ENCODE data around the gene DDX55. TPM values are rescaled to one million over a fixed set of nuclear protein-coding genes. Genes with fewer than 3 reads are reported as not detected.
A peak's percentile ranks its signal among the peaks of the same experiment; 100 is the strongest.

The DDX55 gene
- total and polyA plus RNA-seq, 4 experiments from 2014 or later: 19.4 to 58.7 (median 36.5) TPM

DNA sequence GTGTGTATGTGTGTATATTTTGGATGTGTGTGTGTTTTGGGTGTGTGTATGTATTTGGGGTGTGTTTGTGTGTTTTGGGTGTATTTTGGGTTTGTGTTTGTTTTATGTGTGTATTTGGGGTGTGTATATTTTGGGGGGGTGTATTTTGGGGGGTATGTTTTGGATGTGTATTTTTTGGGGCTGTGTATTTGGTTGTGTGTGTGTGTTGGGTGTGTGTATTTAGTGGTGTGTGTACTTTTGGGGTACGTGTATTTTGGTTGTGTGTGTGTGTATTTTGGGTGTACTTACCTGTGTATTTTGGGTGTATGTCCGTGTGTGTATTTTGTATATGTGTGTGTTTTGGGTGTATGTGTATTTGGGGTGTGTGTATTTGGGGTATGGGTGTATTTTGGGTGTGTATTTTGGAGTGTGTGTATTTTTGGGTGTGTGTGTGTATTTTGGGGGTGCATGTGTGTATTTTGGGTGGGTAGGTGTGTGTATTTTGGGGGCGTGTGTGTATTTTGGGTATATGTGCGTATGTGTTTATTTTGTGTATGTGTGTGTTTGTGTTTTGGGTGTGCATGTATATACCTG, 52.3 kb downstream of the DDX55 start:
- Mint-ChIP-seq H3K27ac (no peak overlapping the region), H3K27me3 (no peaks in the 10 kb centered on the region), H3K9me3 (no peaks in the 10 kb centered on the region), H3K4me1 (peaks cover under 1 to 3% (median 2%) of the 10 kb centered on the region in 4 donors), H3K36me3 (peaks cover 39 to 46% of the 10 kb centered on the region in 2 donors), H3K4me3 (no peak overlapping the region)
- Histone ChIP-seq H3K27ac (ENCODE audit: low read depth, low read length) (no peak overlapping the region), H3K9me3 (ENCODE audit: control insufficient read depth in 1 of 2, low read length in 2 of 2) (no peaks in the 10 kb centered on the region), H3K36me3 (ENCODE audit: insufficient read depth, low read length) (peaks cover 13% of the 10 kb centered on the region), H3K4me3 (ENCODE audit: low read length in 2 of 2) (no peak overlapping the region), H3K27me3 (ENCODE audit: insufficient read depth, low read length) (no peaks in the 10 kb centered on the region), H3K4me1 (ENCODE audit: insufficient read depth, low read length) (no peaks in the 10 kb centered on the region)
- ChIA-PET CTCF (ENCODE audit: partially characterized antibody) (no interaction called here), POLR2A (ENCODE audit: partially characterized antibody) (no interaction called here)
- intact Hi-C loops (cut with micrococcal nuclease): no loop called here
- DNase-seq: no peak

DNA sequence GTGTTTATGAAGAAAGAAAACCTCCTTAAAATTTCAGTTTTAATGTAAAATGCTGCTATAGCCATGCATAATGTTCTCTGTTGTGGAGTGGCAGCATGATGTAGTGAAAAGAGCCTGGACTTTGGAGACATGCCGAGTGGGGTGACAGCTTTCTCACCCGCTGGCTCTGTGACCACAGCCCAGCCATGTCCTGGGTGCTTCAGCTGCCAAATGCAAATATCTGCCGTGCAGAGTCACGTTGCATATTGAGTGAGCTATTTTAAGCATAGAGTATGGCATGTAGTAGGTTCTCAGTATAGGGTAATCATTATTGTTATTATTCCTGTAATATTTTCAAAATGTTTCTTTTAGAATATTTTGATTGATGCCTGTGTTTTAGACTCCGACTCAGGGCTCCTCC, 53.5 kb downstream of the DDX55 start:
- POLR2A ChIA-PET (ENCODE audit: partially characterized antibody): no interaction called here
- H3K27ac Mint-ChIP-seq: no peak overlapping the region

DNA sequence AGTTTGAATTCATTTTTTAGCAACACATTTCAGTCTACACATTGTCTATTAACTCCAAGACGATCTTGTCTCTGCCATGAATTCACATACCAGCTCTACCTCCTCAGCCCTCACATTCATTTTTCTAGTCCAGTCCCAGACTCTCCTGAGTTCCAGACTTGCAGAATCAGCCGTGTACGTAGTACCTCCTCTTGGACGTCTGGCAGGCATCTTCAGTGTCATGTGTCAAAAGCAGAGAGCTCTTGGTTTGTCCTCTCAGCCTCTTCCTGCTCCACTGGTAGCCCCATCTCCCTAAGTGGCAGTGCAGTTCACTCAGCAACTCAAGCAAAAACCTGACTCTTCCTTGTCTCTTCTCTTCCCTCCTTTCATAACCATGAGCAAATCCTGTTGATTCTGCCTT, 54.5 kb downstream of the DDX55 start:
- ChIA-PET CTCF (ENCODE audit: partially characterized antibody) (interaction anchor here (0.7 kb wide), 1 partner anchor 11 kb away, joined by 3 read pairs; no protein-coding TSS in a partner anchor), POLR2A (ENCODE audit: partially characterized antibody) (no interaction called here)
- H3K27ac Mint-ChIP-seq: peak overlapping the region in 2 of 7 donors; percentile 55 to 75
- DNase-seq: no peak
- intact Hi-C loops (cut with micrococcal nuclease): no loop called here
- Histone ChIP-seq H3K36me3 (ENCODE audit: insufficient read depth, low read length) (peaks cover 5% of the 10 kb centered on the region), H3K9me3 (ENCODE audit: control insufficient read depth in 1 of 2, low read length in 2 of 2) (no peaks in the 10 kb centered on the region), H3K27me3 (ENCODE audit: insufficient read depth, low read length) (no peaks in the 10 kb centered on the region), H3K4me1 (ENCODE audit: insufficient read depth, low read length) (peaks cover 13% of the 10 kb centered on the region), H3K27ac (ENCODE audit: low read depth, low read length) (no peak overlapping the region), H3K4me3 (ENCODE audit: low read length in 2 of 2) (no peak overlapping the region)
- no peaks in the 10 kb centered on the region for H3K9me3 Mint-ChIP-seq
- peaks cover 35 to 53% of the 10 kb centered on the region in 2 donors for H3K36me3 Mint-ChIP-seq
- no peaks in the 10 kb centered on the region for H3K27me3 Mint-ChIP-seq
- peaks cover 11 to 13% (median 13%) of the 10 kb centered on the region in 4 donors for H3K4me1 Mint-ChIP-seq
- H3K4me3 Mint-ChIP-seq: no peak overlapping the region

More for the DNA sequence above, 53.5 kb downstream of the DDX55 start:
- Mint-ChIP-seq H3K4me3 (no peak overlapping the region), H3K36me3 (peaks cover 38 to 55% of the 10 kb centered on the region in 2 donors), H3K9me3 (no peaks in the 10 kb centered on the region), H3K27me3 (no peaks in the 10 kb centered on the region), H3K4me1 (peaks cover 9 to 11% (median 10%) of the 10 kb centered on the region in 4 donors)
- no peak overlapping the region for H3K27ac ChIP-seq (ENCODE audit: low read depth, low read length)
- peaks cover 11% of the 10 kb centered on the region for H3K4me1 ChIP-seq (ENCODE audit: insufficient read depth, low read length)
- no peak overlapping the region for H3K4me3 ChIP-seq (ENCODE audit: low read length in 2 of 2)
- intact Hi-C loops (cut with micrococcal nuclease): no loop called here
- H3K9me3 ChIP-seq (ENCODE audit: control insufficient read depth in 1 of 2, low read length in 2 of 2): no peaks in the 10 kb centered on the region
- H3K36me3 ChIP-seq (ENCODE audit: insufficient read depth, low read length): peaks cover 5% of the 10 kb centered on the region
- no peaks in the 10 kb centered on the region for H3K27me3 ChIP-seq (ENCODE audit: insufficient read depth, low read length)
- CTCF ChIA-PET (ENCODE audit: partially characterized antibody): no interaction called here
- DNase-seq: no peak

DNA sequence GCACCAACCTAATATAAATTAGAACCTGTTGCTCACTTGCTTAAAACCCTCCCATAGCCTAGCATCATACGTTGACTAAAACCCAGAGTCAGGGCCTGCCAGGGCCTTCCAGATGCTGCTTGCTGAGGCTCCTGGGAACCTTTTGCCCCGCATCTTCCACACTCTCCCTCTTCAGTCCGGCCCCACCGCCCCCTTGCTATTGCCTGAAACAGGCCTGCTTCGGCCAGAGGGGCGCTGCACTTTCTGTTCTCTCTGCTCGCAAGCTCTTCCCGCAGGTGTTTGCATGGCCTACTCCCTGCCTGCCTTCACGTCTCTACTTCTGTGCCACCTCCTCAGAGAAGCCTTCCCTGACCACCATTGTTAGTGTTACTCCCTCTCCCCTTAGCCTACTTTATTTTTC, 55.3 kb downstream of the DDX55 start:
- Mint-ChIP-seq H3K36me3 (peaks cover 30 to 48% of the 10 kb centered on the region in 2 donors), H3K27me3 (no peaks in the 10 kb centered on the region), H3K9me3 (no peaks in the 10 kb centered on the region), H3K4me1 (peaks cover 11 to 13% (median 13%) of the 10 kb centered on the region in 4 donors), H3K27ac (peak overlapping the region in 3 of 7 donors; percentile 1 to 53 (median 9)), H3K4me3 (no peak overlapping the region)
- H3K4me3 ChIP-seq (ENCODE audit: low read length in 2 of 2): no peak overlapping the region
- CTCF ChIA-PET (ENCODE audit: partially characterized antibody): interaction anchor here (0.7 kb wide), 1 partner anchor 12 kb away, joined by 3 read pairs; no protein-coding TSS in a partner anchor
- no peak overlapping the region for H3K27ac ChIP-seq (ENCODE audit: low read depth, low read length)
- H3K36me3 ChIP-seq (ENCODE audit: insufficient read depth, low read length): peaks cover 5% of the 10 kb centered on the region
- no peaks in the 10 kb centered on the region for H3K9me3 ChIP-seq (ENCODE audit: control insufficient read depth in 1 of 2, low read length in 2 of 2)
- no peak for DNase-seq
- POLR2A ChIA-PET (ENCODE audit: partially characterized antibody): no interaction called here
- H3K27me3 ChIP-seq (ENCODE audit: insufficient read depth, low read length): no peaks in the 10 kb centered on the region
- intact Hi-C loops (cut with micrococcal nuclease): no loop called here
- H3K4me1 ChIP-seq (ENCODE audit: insufficient read depth, low read length): peaks cover 13% of the 10 kb centered on the region

DNA sequence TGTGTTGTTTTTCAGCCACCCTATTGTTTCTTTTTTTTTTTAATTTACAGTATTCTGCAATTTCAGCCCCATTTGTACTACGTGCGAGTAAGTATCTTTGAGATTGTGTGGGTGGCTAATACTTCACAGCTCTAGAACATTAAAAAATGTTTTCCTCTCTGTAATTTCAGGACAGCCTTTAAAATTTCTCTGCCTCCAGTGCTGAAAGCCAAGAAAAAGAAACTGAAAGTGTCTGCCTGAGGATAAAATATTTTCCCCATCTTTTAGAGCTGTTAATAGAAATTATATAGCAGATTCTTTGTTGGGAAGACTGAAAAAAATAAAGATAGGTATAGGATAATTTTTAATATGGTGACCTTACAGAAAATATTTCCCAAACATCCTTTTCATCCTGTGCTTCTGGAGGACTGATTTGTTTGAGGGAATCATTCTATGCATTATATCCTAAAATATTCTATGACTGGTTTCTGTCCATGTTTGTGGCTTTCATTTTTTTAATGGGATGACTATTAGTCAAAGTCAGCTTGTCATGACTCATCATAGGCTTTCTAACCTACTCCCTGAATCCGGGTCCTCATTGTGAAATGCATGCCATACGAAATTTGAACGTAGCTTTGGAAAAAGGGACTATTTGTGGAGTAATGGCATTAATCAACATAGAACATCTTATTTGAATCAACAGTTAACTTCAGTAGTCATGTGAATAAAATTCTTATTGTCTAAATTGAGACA, 58.3 kb downstream of the DDX55 start:
- peaks cover 5% of the 10 kb centered on the region for H3K36me3 ChIP-seq (ENCODE audit: insufficient read depth, low read length)
- H3K4me3 ChIP-seq (ENCODE audit: low read length in 2 of 2): no peak overlapping the region
- peaks cover 13% of the 10 kb centered on the region for H3K4me1 ChIP-seq (ENCODE audit: insufficient read depth, low read length)
- Mint-ChIP-seq H3K27me3 (no peaks in the 10 kb centered on the region), H3K4me3 (peak overlapping the region in 6 of 8 donors; percentile 8 to 52 (median 36)), H3K4me1 (peaks cover 9 to 13% (median 13%) of the 10 kb centered on the region in 4 donors), H3K36me3 (peaks cover 21 to 33% of the 10 kb centered on the region in 2 donors), H3K9me3 (no peaks in the 10 kb centered on the region), H3K27ac (peak overlapping the region; percentile 16 to 90 (median 81))
- H3K27ac ChIP-seq (ENCODE audit: low read depth, low read length): no peak overlapping the region
- no peaks in the 10 kb centered on the region for H3K27me3 ChIP-seq (ENCODE audit: insufficient read depth, low read length)
- CTCF ChIA-PET (ENCODE audit: partially characterized antibody): no interaction called here
- intact Hi-C loops (cut with micrococcal nuclease): no loop called here
- POLR2A ChIA-PET (ENCODE audit: partially characterized antibody): interaction anchor here (1.0 kb wide), 1 partner anchor 12 kb away, joined by 3 read pairs; no protein-coding TSS in a partner anchor
- no peak for DNase-seq
- no peaks in the 10 kb centered on the region for H3K9me3 ChIP-seq (ENCODE audit: control insufficient read depth in 1 of 2, low read length in 2 of 2)

DNA sequence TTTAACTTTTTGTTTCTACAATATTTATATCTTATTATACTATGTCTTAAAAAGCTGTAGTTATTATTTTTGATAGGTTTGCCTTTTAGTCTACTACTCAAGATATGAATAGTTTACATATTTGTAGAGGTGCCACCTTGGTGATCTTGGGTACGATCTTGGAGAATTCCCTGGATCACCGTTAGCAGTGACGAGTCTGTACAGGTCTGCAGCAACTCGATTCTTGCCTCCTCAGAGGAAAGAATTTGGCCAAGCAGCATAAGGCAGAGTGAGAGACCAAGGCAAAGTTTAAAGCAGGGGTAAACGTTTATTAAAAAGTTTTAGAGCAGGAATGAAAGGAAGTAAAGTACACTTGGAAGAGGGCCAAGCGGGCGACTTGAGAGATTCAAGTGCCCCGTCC, 65.9 kb downstream of the DDX55 start:
- Mint-ChIP-seq H3K27ac (peak overlapping the region in 1 of 7 donors; percentile 75), H3K9me3 (no peaks in the 10 kb centered on the region), H3K4me3 (no peak overlapping the region), H3K27me3 (no peaks in the 10 kb centered on the region), H3K36me3 (peaks cover 0 to 4% of the 10 kb centered on the region in 2 donors), H3K4me1 (peaks cover 8 to 18% (median 13%) of the 10 kb centered on the region in 4 donors)
- H3K4me1 ChIP-seq (ENCODE audit: insufficient read depth, low read length): peaks cover 12% of the 10 kb centered on the region
- H3K9me3 ChIP-seq (ENCODE audit: control insufficient read depth in 1 of 2, low read length in 2 of 2): no peaks in the 10 kb centered on the region
- ChIA-PET POLR2A (ENCODE audit: partially characterized antibody) (no interaction called here), CTCF (ENCODE audit: partially characterized antibody) (no interaction called here)
- DNase-seq: no peak
- H3K27ac ChIP-seq (ENCODE audit: low read depth, low read length): no peak overlapping the region
- no peaks in the 10 kb centered on the region for H3K27me3 ChIP-seq (ENCODE audit: insufficient read depth, low read length)
- H3K36me3 ChIP-seq (ENCODE audit: insufficient read depth, low read length): no peaks in the 10 kb centered on the region
- no peak overlapping the region for H3K4me3 ChIP-seq (ENCODE audit: low read length in 2 of 2)
- intact Hi-C loops (cut with micrococcal nuclease): no loop called here
